Stimulated activated effector memory CD8-positive, alpha-beta T cell treated with anti-CD3 and anti-CD28 coated beads, Interleukin-12 subunit alpha, Interleukin-12 subunit beta, amount 100 ng/mL, for 72 hours (primary cell): Measurements from ENCODE around the gene NBPF11.
"Not testable (repeated sequence)": the region's sequence is repeated elsewhere in the genome, so short reads cannot be mapped to it uniquely, and the experiment has no call there.

Experiments used
- ATAC-seq: fragments of 150-1000 bp; cut with Tn5 transposase; 2 replicates; pipeline ENCODE4 v1.10.0; 2021
- DNase-seq, 2 donors: peaks; one replicate each; pipeline ENCODE4 v3.0.0; 2021 to 2022; ENCODE audit warnings: low spot score in 2 of 2
- H3K27ac Mint-ChIP-seq: one replicate; pipeline ENCODE4 v1.8.0; 2022; ENCODE audit warnings: mild to moderate bottlenecking, mixed read lengths
- H3K36me3 Mint-ChIP-seq: one replicate; pipeline ENCODE4 v1.8.0; 2022; ENCODE audit warnings: mild to moderate bottlenecking, mixed read lengths
- H3K4me1 Mint-ChIP-seq: one replicate; pipeline ENCODE4 v1.8.0; 2022; ENCODE audit warnings: mixed read lengths
- H3K4me3 Mint-ChIP-seq: one replicate; pipeline ENCODE4 v1.8.0; 2022; ENCODE audit warnings: mild to moderate bottlenecking, mixed read lengths
- H3K9me3 Mint-ChIP-seq: one replicate; pipeline ENCODE4 v1.8.0; 2022; ENCODE audit warnings: mixed read lengths

The NBPF11 gene

DNA sequence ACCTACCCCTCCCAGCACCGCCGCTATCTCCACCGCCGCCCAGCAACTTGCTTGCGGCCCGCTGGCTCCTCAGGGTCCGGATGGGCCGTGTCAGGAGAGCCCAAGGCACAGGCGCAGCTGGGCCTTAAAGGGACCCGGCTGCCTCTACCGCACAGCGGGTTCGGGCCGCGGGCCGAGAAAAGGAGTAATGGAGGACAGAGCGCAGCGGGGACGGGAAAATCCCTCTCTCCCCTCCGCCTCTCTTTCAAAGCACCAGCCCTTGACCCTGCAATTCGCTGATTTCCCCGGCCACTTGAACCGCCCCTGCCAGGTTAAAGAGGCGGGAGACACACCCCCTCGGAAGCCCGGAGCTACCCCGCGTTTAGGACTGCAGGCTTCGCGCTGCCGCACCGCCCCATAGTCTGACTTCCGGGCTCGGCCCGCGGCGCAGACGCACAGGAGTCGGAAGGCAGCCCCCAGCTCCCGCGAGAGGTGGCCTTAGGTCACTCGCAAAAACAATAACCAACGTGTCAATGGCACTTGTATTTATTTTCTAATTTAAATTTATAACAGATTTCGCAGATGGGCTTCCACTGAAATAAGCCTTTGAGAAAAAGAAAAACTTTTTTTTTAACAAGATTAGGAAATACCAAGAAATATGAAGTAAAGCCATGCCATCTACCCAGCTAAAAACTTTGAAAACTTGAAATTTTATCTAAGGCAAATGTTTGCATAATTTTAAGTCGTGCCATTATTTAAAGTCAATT is at the start of gene NBPF11:
TSS of gene NBPF11 (minus strand) at position 371 of the 746 bp plus-strand sequence. CDS start 25,278 bp downstream, outside the sequence.
- not testable (repeated sequence) for H3K36me3 Mint-ChIP-seq, H3K9me3 Mint-ChIP-seq
- H3K4me3 Mint-ChIP-seq: peak within 1 kb of the TSS; percentile 97
- DNase-seq (peak; percentile 70 to 92), ATAC-seq (peak; percentile 99)
- peaks cover 13% of the 10 kb centered on the region for H3K4me1 Mint-ChIP-seq
- peak within 1 kb of the TSS; percentile 96 for H3K27ac Mint-ChIP-seq

DNA sequence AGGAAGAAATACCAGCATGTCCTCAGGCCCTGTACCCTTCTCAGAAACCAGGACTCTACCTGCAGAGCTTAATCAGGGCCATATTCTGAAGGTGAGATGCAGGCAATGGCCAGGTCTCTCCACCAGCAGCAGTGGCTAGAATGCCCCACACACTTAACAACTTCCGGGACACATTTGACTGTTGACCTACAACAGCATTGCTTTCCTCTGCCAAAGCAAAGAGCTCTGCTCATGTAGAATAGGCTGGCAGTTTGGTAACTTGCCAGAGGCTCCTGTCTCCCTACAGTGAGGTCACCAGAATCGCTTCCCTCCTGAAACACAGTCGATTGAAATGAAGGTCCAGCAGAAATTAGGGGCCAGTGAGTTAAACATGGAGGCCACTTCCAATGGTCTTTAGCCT is 45.3 kb upstream of the NBPF11 start:
- H3K27ac Mint-ChIP-seq: not testable (repeated sequence)

GRCh38 chr1:148196949-148197348 is 44.9 kb upstream of the NBPF11 start:
- H3K4me3 Mint-ChIP-seq, H3K9me3 Mint-ChIP-seq, DNase-seq, H3K27ac Mint-ChIP-seq, H3K4me1 Mint-ChIP-seq, H3K36me3 Mint-ChIP-seq: not testable (repeated sequence)
- ATAC-seq: peak; percentile 24

More for the DNA sequence above, 45.3 kb upstream of the NBPF11 start:
- not testable (repeated sequence) for DNase-seq, H3K4me3 Mint-ChIP-seq, H3K36me3 Mint-ChIP-seq, H3K4me1 Mint-ChIP-seq, H3K9me3 Mint-ChIP-seq
- peak; percentile 31 for ATAC-seq

- not testable (repeated sequence) for H3K27ac Mint-ChIP-seq, H3K36me3 Mint-ChIP-seq, H3K9me3 Mint-ChIP-seq, H3K4me1 Mint-ChIP-seq, H3K4me3 Mint-ChIP-seq, DNase-seq
- ATAC-seq: peak; percentile 51
Measured at GRCh38 chr1:148195115-148195514, 43.0 kb upstream of the NBPF11 start.

DNA sequence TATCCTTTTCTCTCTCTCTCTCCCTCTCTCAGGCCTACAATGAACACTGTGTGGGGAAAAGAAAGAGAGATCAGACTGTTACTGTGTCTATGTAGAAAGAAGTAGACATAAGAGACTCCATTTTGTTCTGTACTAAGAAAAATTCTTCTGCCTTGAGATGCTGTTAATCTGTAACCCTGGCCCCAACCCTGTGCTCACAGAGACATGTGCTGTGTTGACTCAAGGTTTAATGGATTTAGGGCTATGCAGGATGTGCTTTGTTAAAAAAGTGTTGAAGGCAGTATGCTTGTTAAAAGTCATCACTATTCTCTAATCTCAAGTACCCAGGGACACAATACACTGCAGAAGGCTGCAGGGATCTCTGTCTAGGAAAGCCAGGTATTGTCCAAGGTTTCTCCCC is 36.7 kb upstream of the NBPF11 start:
- H3K9me3 Mint-ChIP-seq, H3K36me3 Mint-ChIP-seq, ATAC-seq, H3K4me3 Mint-ChIP-seq, H3K4me1 Mint-ChIP-seq, DNase-seq, H3K27ac Mint-ChIP-seq: not testable (repeated sequence)

GRCh38 chr1:148178682-148179081 is 26.6 kb upstream of the NBPF11 start:
- not testable (repeated sequence) for H3K4me1 Mint-ChIP-seq, H3K36me3 Mint-ChIP-seq, ATAC-seq, H3K4me3 Mint-ChIP-seq, H3K9me3 Mint-ChIP-seq, DNase-seq, H3K27ac Mint-ChIP-seq

- not testable (repeated sequence) for H3K4me1 Mint-ChIP-seq, H3K36me3 Mint-ChIP-seq, H3K27ac Mint-ChIP-seq, ATAC-seq, H3K4me3 Mint-ChIP-seq, H3K9me3 Mint-ChIP-seq, DNase-seq
Measured at GRCh38 chr1:148175414-148175813, 23.3 kb upstream of the NBPF11 start.

GRCh38 chr1:148171995-148172394 is 19.9 kb upstream of the NBPF11 start:
- not testable (repeated sequence) for ATAC-seq, H3K9me3 Mint-ChIP-seq, H3K4me1 Mint-ChIP-seq, H3K4me3 Mint-ChIP-seq, H3K27ac Mint-ChIP-seq, H3K36me3 Mint-ChIP-seq, DNase-seq

DNA sequence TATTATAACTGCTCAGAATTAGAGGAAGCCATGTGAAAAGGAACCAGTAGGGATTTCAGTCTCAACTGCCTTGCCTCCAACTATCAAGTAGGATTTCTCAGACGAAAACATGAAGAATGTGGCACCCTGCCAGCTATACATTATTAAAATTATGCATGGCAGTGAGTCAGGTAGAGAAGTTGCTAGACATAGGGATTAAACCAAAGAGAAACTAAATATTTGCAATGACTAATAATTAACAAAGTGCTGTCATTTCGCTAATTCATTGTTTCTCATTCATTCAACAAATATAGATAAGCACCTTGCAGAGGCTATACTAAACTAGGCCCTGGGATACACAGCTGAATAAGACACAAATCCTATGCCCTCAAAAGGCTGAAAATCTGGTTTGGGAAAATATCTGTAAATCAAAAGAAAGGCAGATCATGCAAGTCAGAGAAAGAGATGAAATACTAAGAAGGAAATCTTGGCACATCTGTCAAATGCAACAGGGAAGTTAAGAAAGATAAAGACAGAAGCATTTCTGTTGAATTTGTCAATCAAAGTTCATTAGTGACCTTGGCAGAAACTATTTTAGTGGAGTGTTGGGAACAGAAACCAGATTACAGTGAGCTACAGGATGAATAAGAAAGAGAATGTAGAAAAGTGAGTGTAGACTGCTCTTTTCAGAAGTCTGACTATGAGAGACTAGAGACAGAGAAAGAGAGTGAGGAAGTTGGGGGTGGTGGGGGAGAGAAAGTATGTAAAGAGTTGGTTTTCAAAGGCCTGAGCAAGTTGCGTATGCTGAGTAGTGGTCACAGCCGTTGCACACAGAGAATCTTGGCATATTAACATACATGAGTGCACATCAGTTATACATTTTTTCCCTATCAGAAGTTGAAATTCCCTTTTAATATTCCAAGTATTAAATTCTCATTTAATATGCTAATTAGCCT is 14.7 kb upstream of the NBPF11 start:
- no peaks in the 10 kb centered on the region for H3K9me3 Mint-ChIP-seq
- no peak overlapping the region for H3K4me3 Mint-ChIP-seq
- DNase-seq: no peak
- no peaks in the 10 kb centered on the region for H3K36me3 Mint-ChIP-seq
- H3K4me1 Mint-ChIP-seq: peaks cover 6% of the 10 kb centered on the region
- peak; percentile 58 for ATAC-seq
- H3K27ac Mint-ChIP-seq: no peak overlapping the region

- H3K27ac Mint-ChIP-seq: no peak overlapping the region
- no peak overlapping the region for H3K4me3 Mint-ChIP-seq
- DNase-seq (no peak), ATAC-seq (no peak)
- H3K36me3 Mint-ChIP-seq: no peaks in the 10 kb centered on the region
- no peaks in the 10 kb centered on the region for H3K9me3 Mint-ChIP-seq
- H3K4me1 Mint-ChIP-seq: peaks cover 6% of the 10 kb centered on the region
Measured at GRCh38 chr1:148162363-148162762, 10.3 kb upstream of the NBPF11 start.

DNA sequence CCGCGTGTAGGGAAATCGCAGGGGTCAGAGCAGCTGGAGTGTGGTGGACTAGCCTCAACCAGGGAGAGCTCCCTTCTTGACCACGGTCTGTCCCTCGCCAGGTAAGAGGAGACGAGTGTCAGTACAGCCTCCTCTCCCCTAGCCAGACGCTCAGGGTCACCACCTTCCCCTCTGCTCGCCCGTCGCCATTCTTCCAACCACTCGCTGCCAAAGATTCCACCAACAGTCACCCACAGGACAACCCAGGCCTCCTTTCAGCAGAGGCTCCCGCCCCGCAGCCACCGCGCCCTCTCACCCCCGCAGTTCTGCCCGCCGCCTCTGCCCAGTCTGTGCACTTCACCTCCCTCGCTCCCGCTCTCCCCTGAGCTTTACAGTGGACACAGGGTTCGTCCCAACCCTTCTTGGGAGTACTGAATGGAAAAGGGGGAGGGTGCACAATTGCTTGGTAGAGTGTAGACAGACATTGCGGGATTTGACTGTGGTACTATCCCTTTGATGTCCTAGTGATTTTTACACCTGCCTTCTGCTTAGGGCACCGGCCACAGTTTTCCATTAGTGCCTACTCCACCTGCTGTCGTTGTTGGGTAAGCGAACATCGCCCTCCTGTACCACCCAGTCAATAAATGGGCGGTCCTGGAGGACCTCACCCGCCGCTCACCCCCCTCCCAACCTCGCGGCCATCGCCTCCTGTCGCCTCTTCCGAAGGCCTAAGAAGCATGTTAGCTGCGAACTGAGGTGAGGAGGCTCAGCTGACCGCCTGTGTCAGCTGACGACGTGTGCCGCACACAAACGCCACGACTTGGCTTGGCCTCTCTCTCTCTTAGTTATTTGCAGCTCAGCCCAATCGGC is 9.2 kb upstream of the NBPF11 start:
- DNase-seq (no peak), ATAC-seq (no peak)
- Mint-ChIP-seq H3K36me3 (no peaks in the 10 kb centered on the region), H3K4me1 (no peaks in the 10 kb centered on the region), H3K4me3 (no peak overlapping the region), H3K9me3 (no peaks in the 10 kb centered on the region), H3K27ac (no peak overlapping the region)

- Mint-ChIP-seq H3K4me3 (no peak overlapping the region), H3K4me1 (peaks cover 6% of the 10 kb centered on the region), H3K27ac (no peak overlapping the region), H3K9me3 (no peaks in the 10 kb centered on the region), H3K36me3 (no peaks in the 10 kb centered on the region)
- DNase-seq (no peak), ATAC-seq (no peak)
Measured at GRCh38 chr1:148160343-148161052, 8.4 kb upstream of the NBPF11 start.

- Mint-ChIP-seq H3K4me3 (no peak overlapping the region), H3K27ac (no peak overlapping the region), H3K9me3 (no peaks in the 10 kb centered on the region), H3K36me3 (no peaks in the 10 kb centered on the region), H3K4me1 (peaks cover 7% of the 10 kb centered on the region)
- no peak for DNase-seq
- ATAC-seq: no peak
Measured at GRCh38 chr1:148160048-148160342, 7.9 kb upstream of the NBPF11 start.

DNA sequence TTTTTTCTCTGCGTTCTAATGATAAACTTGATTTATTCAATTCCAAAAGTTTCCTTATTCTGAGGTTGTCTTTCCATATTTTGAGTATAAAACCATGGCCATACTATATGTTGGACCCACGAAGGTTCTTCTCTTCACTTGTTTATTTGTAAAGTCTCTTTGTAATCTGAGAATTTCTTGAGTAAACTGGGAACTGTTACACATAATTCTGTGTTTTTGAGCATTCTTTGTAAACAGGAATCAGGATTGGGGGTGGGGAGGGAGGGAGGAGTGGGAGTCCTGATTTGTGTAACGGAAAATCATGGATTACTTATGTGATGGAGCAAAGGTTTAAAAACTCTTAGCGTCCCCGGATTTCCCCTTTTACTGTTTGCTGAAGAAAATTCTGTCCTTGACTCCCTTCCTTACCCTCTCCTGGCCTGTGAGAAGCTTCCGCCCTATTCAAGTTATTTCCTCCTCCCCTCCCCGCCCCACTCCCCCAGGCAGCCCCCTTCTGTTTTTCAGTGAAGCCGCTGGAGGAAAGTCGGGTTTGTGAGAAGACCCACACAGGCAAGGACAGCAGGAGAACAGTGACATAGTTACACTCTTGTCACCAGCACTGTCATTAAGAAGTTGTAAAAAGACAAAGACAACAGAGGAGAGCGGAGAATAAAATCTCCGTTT is 6.4 kb upstream of the NBPF11 start:
- Mint-ChIP-seq H3K27ac (no peak overlapping the region), H3K4me1 (peaks cover 7% of the 10 kb centered on the region), H3K36me3 (no peaks in the 10 kb centered on the region), H3K4me3 (no peak overlapping the region), H3K9me3 (no peaks in the 10 kb centered on the region)
- DNase-seq: no peak
- ATAC-seq: no peak
